Large intestine (tissue), 3 donors: ENCODE results near the gene HOXA9. TPM values are rescaled to one million over a fixed set of nuclear protein-coding genes. Genes with fewer than 3 reads are reported as not detected.

Experiments
- DNase-seq, 2 donors: peaks; one replicate each; pipeline versions ENCODE4 v3.0.0 to v3.0.0-alpha.2; 2013
- H3K27ac ChIP-seq: one replicate; pipeline ENCODE4 v1.5.1; 2013; ENCODE audit warnings: low read length
- H3K27me3 ChIP-seq: 2 replicates; pipeline ENCODE4 v1.6.1; 2013; ENCODE audit warnings: low read length; ENCODE audit not compliant: control insufficient read depth, insufficient read depth
- H3K36me3 ChIP-seq: 2 replicates; pipeline ENCODE4 v1.6.1; 2013; ENCODE audit warnings: low read length; ENCODE audit not compliant: control insufficient read depth, insufficient read depth
- H3K4me1 ChIP-seq: one replicate; pipeline ENCODE4 v1.6.1; 2013; ENCODE audit warnings: low read length; ENCODE audit not compliant: control insufficient read depth, insufficient read depth
- H3K4me3 ChIP-seq: one replicate; pipeline ENCODE4 v1.5.1; 2013; ENCODE audit warnings: low read length
- H3K9me3 ChIP-seq: one replicate; pipeline ENCODE4 v1.6.1; 2013; ENCODE audit warnings: mild to moderate bottlenecking, low read depth, low read length, moderate library complexity; ENCODE audit not compliant: control insufficient read depth
- WGBS: methylation state at CpG from one replicate; pipeline ENCODE4 v1.1.5; 2013; ENCODE audit warnings: low lambda C conversion rate; ENCODE audit not compliant: insufficient coverage; 5-methylcytosine and 5-hydroxymethylcytosine counted together
- polyA plus RNA-seq: library from polyadenylated mRNA; unstranded; fragments of 120-200 nt; gene quantifications from one replicate; pipeline ENCODE4 v1.2.1, GENCODE V29; 2013

Gene HOXA9
- polyA plus RNA-seq, 1 donor, result 0.33 TPM

DNA sequence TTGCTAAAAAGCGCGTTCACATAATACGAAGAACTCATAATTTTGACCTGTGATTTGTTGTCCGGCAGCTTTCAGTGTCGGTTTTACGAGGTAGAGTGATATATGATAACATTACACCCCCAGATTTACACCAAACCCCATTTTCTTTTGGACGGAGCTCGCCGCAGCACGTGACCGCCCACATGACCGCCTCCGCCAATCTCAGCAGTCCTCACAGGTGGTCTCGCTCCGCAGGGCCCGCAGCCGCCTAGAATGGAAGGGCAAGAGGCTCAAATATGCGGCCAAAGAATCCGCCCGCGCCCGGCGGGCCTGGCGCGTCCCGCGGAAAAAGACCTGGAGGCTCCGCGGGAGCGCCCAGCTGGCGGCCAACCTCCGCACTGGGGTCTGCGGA is 8.8 kb downstream of the HOXA9 start, which contains the start of gene HOXA7:
TSS of gene HOXA7 (minus strand) at position 168 of the 391 bp plus-strand sequence. CDS start at position 38, 130 bp downstream.
- H3K4me1 ChIP-seq, result peaks cover 17% of the 10 kb centered on the region
- DNase-seq, result no peak
- peak within 1 kb of the TSS; percentile 69 for H3K27ac ChIP-seq
- WGBS, result no CpG with 5 or more reads among the region's 33 CpGs
- H3K9me3 ChIP-seq, result peaks cover 26% of the 10 kb centered on the region
- H3K27me3 ChIP-seq, result peaks cover 97% of the 10 kb centered on the region
- no peaks in the 10 kb centered on the region for H3K36me3 ChIP-seq
- H3K4me3 ChIP-seq, result peak within 1 kb of the TSS; percentile 63

DNA sequence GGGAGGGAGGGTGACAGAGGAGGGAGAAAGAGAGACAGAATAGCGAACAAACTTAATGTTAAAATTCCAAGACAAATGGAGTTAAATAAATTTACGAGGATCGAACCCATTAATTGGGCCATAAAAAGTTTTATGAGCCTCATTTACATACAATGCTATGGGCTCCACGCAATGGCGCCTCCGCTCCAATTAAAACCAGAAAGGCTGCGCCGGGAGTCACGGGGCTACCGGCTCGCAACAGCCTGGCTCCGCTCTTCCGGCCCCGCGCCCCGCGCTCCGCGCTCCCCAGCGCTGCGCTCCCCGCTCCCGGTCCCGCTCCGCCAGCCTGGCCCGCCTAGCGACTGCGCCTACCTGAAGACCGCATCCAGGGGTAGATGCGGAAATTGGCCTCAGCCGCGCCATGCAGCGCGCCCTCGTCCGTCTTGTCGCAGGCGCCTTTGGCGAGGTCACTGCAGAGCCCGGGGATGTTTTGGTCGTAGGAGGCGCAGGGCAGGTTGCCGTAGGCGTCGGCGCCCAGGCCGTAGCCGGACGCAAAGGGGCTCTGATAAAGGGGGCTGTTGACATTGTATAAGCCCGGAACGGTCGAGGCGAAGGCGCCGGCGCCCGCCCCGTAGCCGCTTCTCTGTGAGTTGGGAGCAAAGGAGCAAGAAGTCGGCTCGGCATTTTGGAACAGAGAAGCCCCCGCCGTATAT is 9.4 kb downstream of the HOXA9 start:
- 0% methylated on average over 1 of the region's 63 CpGs for WGBS
- H3K4me1 ChIP-seq, result peaks cover 13% of the 10 kb centered on the region
- peak overlapping the region; percentile 63 for H3K4me3 ChIP-seq
- peak overlapping the region; percentile 69 for H3K27ac ChIP-seq
- DNase-seq, result no peak
- H3K9me3 ChIP-seq, result peaks cover 30% of the 10 kb centered on the region
- H3K36me3 ChIP-seq, result no peaks in the 10 kb centered on the region
- peaks cover 99% of the 10 kb centered on the region for H3K27me3 ChIP-seq

DNA sequence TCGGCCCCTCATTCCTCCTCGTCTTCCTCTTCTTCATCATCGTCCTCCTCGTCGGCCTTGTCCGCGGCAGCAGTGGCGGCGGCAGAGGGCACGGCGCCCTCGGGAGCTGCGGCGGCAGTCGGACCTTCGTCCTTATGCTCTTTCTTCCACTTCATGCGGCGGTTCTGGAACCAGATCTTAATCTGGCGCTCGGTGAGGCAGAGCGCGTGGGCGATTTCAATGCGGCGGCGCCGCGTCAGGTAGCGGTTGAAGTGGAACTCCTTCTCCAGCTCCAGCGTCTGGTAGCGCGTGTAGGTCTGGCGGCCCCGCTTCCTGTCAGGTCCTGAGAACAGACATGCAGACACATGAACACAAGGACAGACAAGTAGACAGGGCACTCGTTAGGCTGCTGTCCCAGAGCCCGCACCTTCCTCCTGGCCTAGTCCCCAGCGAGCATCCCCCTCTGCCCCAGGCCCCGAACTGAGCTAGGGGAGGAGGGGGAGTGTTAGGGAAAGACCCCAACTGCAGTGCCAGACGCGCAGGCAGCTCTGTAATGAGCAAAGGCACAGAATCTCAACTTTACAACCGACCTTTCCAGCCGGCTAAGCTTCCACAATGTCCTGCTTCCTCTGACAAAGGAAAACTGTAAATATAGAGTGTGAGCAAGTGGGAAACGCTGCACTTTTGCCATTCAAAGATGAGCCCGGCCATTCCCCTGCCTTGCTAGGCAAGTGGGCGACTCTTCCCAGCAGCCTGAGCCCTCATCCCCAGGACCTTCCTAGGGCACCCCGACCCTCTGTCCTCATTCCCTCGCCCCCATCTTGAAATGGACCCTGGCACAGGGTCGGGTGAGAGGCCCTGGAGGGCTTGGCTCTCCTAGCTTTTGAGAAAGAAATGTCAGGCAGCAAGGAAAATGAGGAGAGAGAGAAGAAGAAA is 10.2 kb downstream of the HOXA9 start:
- peaks cover 25% of the 10 kb centered on the region for H3K9me3 ChIP-seq
- H3K4me1 ChIP-seq, result peaks cover 10% of the 10 kb centered on the region
- DNase-seq, result no peak
- peak overlapping the region; percentile 63 for H3K4me3 ChIP-seq
- WGBS, result no CpG with 5 or more reads among the region's 48 CpGs
- peaks cover 97% of the 10 kb centered on the region for H3K27me3 ChIP-seq
- H3K36me3 ChIP-seq, result no peaks in the 10 kb centered on the region
- H3K27ac ChIP-seq, result peak overlapping the region; percentile 2

DNA sequence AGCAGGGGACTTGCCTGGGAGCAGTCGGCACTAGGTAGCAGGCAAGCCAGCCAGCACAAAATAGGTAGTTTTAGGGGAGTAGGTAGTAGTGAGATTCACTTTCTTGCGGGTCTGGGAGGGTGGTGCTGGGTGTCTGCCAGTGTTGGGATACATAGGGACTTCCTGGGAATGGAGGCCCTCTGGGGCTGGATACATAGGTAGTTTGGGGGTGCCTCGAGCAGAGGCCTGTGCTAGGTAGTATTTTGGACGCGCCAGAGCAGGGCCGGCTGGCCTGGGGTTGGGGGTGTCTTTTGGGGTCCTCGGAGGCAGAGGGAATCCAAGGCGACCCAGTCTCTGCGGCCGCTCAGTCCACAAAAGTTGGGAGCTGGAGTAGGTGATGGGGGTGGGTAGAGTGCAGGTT is 11.0 kb downstream of the HOXA9 start:
- H3K4me1 ChIP-seq, result peaks cover 8% of the 10 kb centered on the region
- DNase-seq, result no peak
- H3K4me3 ChIP-seq, result no peak overlapping the region
- 80% methylated on average over 1 of the region's 10 CpGs for WGBS
- H3K36me3 ChIP-seq, result no peaks in the 10 kb centered on the region
- no peak overlapping the region for H3K27ac ChIP-seq
- peaks cover 94% of the 10 kb centered on the region for H3K27me3 ChIP-seq
- peaks cover 23% of the 10 kb centered on the region for H3K9me3 ChIP-seq

DNA sequence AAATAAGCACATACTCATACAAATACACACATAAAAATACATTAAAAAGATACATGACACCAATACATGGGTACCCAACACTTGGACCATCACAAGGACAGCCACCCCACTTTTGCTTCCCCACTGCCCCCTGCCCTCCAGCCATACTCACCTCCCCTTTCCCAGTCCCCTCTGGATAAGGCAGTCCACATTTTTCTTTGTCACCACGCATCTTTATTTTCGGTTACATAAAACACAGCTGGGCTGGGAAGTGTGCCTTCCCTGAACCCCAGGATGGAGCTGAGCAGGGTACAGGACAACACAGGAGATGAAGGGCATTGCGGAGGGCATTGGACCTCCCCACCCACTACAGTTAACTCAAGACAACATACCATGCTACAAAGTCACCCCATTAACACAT is 11.8 kb downstream of the HOXA9 start:
- DNase-seq, result no peak
- Histone ChIP-seq H3K36me3 (no peaks in the 10 kb centered on the region), H3K4me1 (peaks cover 8% of the 10 kb centered on the region), H3K9me3 (peaks cover 21% of the 10 kb centered on the region), H3K27ac (no peak overlapping the region), H3K4me3 (no peak overlapping the region), H3K27me3 (peaks cover 94% of the 10 kb centered on the region)
- no CpG with 5 or more reads among the region's 3 CpGs for WGBS

DNA sequence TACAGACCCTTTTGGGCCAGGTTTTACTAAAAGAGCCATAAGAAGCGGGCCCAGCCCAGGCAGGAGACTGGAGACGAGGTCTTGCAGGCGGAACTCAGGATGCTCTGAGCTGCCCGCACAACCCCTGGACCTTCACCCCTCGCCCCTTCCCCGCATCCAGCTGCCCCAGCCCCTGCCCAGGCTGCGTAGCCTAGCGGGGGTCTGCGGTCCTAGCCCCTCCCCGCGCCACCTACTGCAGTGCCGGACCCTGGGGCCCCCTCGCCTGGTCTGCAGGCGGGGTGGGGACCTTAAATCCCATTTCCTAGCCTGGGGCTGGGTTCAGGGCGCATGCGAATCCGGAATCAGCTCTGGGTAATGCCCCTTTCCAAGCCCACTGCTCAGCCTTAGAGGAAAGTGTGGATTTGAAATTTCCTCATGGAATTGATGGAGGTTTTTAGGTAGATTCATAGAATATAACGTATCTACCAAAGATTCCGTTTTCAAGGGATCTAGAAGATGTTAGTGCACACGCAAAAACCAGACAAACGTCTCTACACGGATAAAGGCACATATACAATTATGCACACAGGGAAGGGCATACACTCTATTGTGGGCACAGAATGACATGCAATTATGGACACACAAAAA is 12.4 kb downstream of the HOXA9 start:
- DNase-seq, result no peak
- peaks cover 94% of the 10 kb centered on the region for H3K27me3 ChIP-seq
- H3K9me3 ChIP-seq, result peaks cover 20% of the 10 kb centered on the region
- H3K4me3 ChIP-seq, result peak overlapping the region; percentile 73
- H3K36me3 ChIP-seq, result no peaks in the 10 kb centered on the region
- peaks cover 12% of the 10 kb centered on the region for H3K4me1 ChIP-seq
- WGBS, result 60% methylated on average over 2 of the region's 22 CpGs
- H3K27ac ChIP-seq, result peak overlapping the region; percentile 89

DNA sequence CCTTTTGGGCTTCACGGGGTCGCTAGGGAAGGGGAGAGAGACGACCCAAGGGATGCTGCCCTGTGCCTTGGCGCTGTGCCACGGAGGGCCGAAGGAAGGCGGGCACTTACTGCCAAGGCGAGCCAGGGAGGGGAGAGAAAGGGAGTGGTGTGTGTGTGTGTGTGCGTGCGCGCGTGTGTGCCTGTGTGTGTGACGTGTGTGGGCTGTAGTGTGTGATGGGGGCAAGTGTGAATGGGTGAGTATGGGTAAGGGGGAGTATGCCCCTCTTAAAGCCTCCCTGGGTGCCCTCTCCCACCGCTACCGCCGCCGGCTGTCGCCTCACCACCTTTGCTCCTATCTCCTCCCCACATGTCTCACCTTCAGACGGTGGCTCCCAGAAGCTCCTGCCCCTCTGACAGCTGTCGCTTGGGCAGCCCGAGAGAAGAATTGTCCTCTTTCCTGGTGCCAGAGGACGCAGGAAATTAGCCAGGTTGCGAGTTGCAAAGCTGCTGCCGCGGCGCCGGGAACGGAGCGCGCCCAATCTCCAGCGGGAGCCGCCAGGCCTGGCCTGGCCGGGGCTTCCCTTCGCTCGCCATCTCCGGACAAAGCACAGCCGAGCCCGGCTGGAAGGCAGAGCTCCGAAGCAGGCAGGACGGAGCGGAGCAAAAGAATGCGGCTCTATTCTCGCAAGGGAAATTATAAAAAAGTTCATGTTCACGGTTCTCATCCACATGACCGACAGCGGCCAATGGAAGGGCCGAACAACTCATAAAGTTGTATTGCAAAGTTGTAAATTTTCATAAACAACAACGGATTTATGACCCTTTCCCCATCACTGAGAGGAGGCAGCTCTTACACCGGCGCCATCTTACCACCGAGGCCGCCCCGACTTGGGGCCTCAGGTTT is 13.2 kb downstream of the HOXA9 start, which contains the start of gene HOXA3:
TSS of gene HOXA3 (minus strand) at position 653 of the 885 bp plus-strand sequence. CDS start 41,943 bp downstream, outside the sequence.
- peak within 1 kb of the TSS; percentile 89 for H3K27ac ChIP-seq
- no peak for DNase-seq
- peaks cover 14% of the 10 kb centered on the region for H3K4me1 ChIP-seq

DNA sequence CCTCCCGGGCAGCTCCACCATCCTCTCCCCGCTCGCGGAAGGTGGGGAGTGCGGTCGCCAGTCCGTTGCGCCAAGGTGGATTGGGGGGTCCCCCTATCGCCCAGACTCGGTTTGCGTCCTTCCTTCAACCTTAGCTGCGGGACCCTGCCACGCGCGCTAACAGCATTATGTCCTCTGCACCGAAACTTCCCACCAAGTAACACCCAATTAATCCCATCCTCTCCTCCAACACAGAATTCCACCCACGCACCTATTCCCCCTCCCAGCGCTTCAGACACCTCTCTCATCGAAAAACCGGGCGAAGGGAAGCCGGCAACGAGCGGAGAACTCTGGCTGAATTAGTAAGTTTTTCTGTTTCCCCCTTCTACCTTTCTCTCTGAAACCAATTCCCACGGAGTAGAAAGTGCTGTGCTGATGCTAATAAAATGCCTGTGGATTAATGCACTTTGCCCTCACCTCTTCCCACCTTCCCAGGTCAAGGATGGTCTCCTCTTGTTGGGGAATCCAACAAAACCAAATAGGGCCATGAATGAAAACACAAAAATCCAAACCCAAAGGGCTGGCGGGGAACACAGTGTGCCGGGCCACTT is 13.9 kb downstream of the HOXA9 start:
- H3K27ac ChIP-seq, result peak overlapping the region; percentile 89
- no CpG with 5 or more reads among the region's 27 CpGs for WGBS

More for the DNA sequence above, 13.2 kb downstream of the HOXA9 start, which contains the start of gene HOXA3:
- Histone ChIP-seq H3K27me3 (peaks cover 92% of the 10 kb centered on the region), H3K36me3 (no peaks in the 10 kb centered on the region), H3K9me3 (peaks cover 21% of the 10 kb centered on the region), H3K4me3 (peak within 1 kb of the TSS; percentile 73)
- 54% methylated on average over 6 of the region's 53 CpGs for WGBS

DNA sequence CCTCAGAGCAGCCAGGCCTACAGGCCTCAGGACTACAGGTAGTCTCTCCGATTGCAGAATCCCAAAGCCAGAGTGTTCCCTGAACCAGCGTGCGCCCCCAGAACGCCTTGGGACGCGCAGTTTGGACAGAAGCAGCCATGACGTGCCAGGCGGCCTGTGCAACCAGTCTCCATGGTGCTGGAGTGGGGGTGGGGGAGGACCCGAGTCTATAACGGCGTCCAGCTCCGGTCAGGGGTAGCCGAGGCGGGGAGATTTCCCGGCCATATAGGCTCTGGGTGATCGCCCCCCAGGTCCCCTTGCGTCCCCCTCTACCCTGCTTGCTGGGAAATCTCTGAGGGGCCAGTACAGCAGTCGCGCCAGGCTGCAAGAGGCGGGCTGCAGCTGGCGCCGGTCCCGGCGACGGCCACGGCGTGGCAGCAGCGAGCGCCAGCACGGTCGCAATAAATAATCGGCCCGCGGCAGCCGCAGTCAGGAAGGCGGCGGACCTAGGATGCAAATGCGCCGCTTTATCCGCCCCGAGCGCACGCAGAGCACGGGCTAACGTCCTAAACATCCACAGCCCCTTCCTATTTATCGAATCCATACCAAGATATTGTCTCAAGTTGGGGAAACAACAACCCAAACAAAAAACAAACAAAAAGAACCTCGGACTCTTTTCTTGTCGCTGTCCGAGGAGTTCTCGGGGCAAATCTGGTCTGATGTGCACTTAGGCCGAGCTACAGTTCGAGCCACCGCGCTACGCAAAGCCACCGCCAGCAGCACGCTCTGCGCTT is 14.6 kb downstream of the HOXA9 start:
- Histone ChIP-seq H3K27ac (peak overlapping the region; percentile 89), H3K9me3 (peaks cover 20% of the 10 kb centered on the region), H3K27me3 (peaks cover 94% of the 10 kb centered on the region), H3K4me3 (peak overlapping the region; percentile 73), H3K36me3 (peaks cover 3% of the 10 kb centered on the region), H3K4me1 (peaks cover 17% of the 10 kb centered on the region)
- WGBS, result no CpG with 5 or more reads among the region's 58 CpGs
- peak in 1 of 2 donors; percentile 77 for DNase-seq

More for the DNA sequence above, 13.9 kb downstream of the HOXA9 start:
- Histone ChIP-seq H3K4me3 (peak overlapping the region; percentile 73), H3K27me3 (peaks cover 94% of the 10 kb centered on the region), H3K9me3 (peaks cover 23% of the 10 kb centered on the region), H3K36me3 (peaks cover 3% of the 10 kb centered on the region), H3K4me1 (peaks cover 18% of the 10 kb centered on the region)
- DNase-seq, result no peak
